Sciatic nerve (tissue), 2 donors: Measurements from ENCODE around the gene SLC37A1. TPM values are rescaled to one million over a fixed set of nuclear protein-coding genes. Genes with fewer than 3 reads are reported as not detected.

Experiments
- ATAC-seq: fragments of 200-7000 bp; cut with Tn5 transposase; one replicate; pipeline ENCODE4 v1.9.1; 2020; ENCODE audit warnings: mild to moderate bottlenecking, moderate library complexity
- DNase-seq: peaks from one replicate; pipeline ENCODE4 v3.0.0-alpha.2; 2020; ENCODE audit warnings: low spot score
- intact Hi-C: fragments of 100-400 bp; cut with DNase I; formaldehyde crosslinking; loops from one replicate; pipeline ENCODE4 v1.14.2; 2022
- total RNA-seq: library from RNA; stranded (reverse); fragmentation: NEBNext Ultra II Directional; extraction: Animal tissue kit (Norgen Biotek cat#: 25700); gene quantifications from one replicate; pipeline ENCODE4 v1.2.1, GENCODE V29; 2021
- donor health status: DM: no; HTN: no; CAD: no.
- donor health status: DM: no; HTN: no; CAD: no.

The SLC37A1 gene
- total RNA-seq, 1 donor from 2014 or later, result 7.4 TPM

DNA sequence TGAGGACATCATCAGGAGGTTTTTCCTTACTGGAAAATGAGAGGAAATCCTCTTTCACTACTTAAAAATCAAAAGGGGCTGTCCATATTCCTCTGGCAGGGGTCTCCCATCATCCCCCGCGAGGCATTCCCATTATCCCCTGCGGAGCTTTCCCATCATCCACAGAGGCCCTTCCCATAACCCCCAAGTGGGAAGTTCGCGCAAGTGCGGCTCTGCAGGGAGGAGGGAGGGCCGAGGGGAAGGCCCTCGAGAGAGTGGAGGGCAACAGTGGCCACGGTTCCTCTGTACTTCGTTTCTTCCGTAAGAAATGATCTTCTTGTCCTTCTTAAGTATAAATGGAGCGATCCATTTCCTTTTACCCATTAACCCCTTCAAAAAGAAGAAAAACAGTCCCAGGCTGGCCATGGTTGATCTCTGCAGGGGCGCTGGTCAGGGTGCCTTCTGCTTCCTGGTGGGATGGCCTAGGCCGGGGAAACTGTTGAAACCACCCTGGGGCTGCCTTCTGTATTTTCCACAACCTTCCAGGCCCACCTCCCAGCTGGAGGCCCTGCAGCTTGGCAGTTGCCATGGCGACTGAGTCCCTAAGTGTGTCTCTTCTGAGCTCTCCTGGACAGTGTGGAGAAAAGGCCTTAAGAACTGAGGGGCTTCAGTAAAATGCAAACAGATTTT lies 14.1 kb upstream of the SLC37A1 start:
- DNase-seq (no peak), ATAC-seq (no peak)
- intact Hi-C loops, result no loop called here

DNA sequence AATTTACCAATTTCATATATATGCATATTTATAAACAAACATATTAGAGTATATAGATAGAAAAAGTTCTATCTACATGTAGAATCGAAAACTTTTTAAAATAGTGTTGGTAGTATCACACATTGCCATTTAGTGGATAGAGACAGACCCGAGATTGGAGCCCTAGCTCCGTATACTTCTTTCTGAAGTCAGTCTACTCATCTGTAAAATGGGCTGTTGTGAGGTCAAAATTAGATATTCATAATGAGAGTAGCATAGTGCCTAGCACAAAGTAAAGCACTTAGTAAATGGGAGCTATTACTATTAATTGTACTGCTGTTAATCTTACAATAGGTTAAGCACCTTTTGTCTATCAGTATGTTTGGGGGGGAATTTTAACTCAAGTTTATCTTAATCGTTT lies 13.4 kb upstream of the SLC37A1 start:
- no peak for DNase-seq
- no peak for ATAC-seq
- intact Hi-C loops, result no loop called here

DNA sequence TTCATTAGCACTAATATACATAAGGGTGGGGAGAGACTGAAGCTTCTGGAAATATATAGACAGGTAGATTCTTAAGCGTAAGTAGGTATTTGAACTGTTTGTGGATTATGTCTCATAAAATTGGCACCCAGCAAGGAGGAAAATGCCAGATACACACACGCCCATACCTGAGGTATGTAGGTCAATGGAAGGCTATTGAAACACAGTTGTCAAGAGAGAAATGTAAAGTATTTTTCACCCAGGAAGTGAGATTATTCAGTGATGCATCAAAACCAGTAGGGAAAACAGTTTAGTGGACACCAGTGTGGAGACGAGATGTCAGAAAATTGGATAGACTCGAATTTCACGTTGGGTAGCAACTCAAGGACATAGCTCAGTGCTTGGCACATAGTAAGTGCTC lies 12.9 kb upstream of the SLC37A1 start:
- DNase-seq, result no peak
- intact Hi-C loops, result no loop called here
- no peak for ATAC-seq

DNA sequence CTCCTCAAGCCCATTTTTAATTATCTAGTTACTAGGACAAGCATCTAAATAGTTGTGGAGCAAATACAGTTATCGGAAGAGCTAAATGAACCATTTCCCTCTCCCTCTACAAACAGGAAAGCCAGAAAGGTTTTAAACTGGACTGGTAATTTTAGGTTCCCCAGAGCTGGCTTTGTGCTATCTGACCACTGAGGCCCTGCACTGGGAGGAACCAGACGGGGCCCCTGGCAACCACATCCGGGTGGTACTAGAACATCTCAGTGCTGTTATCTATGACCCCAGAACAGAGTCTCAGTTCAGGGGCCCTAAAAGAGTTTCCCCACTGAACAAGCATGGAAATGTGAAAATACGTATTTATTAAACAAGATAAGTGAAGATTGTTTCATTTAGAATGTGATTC lies 9.9 kb upstream of the SLC37A1 start:
- intact Hi-C loops, result no loop called here
- DNase-seq (no peak), ATAC-seq (no peak)

DNA sequence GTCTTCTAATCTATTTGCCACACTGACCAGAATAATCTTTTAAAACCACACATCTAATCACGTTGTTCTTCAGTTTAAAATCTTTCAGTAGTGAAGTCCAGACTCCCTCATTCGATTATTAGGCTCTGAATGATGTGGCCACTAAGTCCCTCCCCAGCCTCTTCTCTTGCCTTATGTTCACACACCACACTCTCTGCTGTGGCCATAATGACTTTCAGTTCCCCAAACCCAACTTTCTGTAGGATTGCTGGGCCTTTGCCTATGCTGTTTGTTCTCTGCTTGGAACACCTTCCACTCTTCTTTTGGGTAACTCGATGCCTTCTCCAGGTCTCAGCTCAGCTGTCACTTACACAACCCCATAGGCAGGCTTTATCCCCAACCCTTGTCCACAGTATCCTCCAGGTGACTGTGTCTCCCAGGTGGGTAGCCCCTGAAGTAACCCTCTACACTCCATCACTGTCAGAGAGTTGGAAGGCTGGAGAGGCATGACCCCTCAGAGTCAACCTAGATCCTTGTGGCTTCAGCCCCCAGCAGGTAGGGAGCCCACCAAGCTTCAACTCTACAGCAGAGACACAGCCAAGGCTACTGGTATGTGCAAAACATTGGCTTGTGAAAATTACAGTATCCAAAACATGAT lies 8.4 kb upstream of the SLC37A1 start:
- no peak for ATAC-seq
- intact Hi-C loops, result no loop called here
- DNase-seq, result no peak

DNA sequence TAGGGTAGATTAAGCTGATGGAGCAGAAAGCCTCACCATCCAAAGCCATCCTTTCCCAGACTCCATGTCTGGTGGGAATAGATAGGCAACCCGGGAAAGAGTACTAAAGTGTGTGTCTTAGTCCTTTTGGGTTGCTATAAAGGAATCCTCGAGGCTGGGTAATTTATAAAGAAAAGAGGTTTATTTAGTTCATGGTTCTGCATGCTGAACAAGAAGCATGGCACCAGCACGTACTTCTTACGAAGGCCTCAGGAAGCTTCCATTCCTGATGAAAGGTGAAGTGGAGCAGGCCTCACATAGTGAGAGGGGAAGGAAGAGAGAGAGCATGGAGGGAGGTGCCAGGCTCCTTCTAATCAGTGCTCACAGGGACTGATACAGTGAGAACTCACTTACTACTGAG lies 6.2 kb upstream of the SLC37A1 start:
- no peak for ATAC-seq
- intact Hi-C loops, result no loop called here
- no peak for DNase-seq

DNA sequence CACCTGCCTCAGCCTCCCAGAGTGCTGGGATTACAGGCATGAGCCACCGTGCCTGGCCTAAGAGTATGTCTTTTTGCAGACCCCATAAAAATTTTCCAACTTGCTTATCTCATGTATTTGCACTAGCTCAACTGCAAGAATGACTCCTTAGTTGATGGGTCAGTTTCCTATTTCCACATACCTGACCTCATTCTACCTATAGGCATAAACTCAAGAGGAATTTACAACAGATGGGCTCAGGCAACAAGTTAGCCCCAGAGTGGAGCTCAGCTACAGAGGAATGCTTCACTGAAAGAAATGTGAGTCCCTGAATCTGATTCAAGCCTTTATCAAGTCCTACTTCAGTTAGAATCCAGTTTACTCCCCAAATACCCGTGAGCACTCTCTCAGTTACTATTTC lies 5.3 kb upstream of the SLC37A1 start:
- intact Hi-C loops, result no loop called here
- no peak for ATAC-seq

DNA sequence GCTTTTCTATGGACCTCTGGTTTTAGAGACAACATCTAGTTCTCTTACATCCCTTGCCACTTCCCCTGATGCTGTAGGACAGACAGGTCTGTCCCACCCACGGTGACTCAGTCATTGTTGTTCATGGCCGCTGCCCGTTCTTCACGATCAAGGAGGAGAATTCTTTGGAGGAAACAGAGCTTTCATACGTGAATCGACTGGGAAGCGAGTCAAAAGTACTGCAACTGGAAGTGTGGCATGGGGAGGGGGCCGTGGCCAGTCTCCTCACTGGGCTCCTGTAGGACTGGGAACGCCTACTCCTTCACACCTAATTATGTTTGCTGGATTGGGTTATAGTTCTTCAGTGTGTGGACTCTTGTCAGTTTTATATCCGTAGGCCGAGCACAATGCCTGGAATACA lies 4.4 kb upstream of the SLC37A1 start:
- intact Hi-C loops, result no loop called here
- ATAC-seq (no peak), DNase-seq (no peak)

More for the DNA sequence above, 5.3 kb upstream of the SLC37A1 start:
- no peak for DNase-seq

DNA sequence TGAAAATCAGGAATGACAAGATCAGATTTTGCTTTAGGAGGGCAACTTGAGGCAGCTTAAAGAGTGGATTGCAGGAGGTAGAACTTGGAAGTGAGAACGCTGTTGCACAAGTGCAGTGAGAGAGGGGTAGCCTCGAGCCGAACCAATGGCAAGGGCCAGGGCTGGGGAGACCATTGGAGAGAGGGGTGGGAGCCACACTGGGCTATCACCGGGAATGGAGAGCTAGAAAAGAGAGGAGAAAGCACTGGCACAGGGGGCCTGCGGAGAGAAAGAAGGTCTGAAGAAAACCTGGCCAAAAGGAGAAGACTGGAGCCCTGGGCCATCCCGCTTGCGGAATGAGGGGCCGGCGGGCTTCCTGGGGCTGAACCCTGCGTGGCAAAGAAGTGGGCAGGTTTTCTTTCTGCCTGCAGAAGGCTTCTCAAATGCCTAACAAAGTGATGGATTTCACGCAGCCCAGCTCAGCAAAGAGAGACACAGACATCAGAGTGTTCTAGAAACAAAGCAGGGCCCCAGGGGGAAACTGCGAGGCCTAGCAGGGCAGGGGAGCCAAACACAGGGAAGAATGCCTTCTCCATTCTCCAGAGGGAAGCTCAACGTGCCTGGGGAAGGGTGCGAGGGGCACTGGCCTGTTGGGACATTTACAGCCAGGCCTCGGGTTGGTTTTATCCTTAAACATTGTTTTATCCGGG lies 1.2 kb upstream of the SLC37A1 start:
- DNase-seq (no peak), ATAC-seq (no peak)
- intact Hi-C loops, result no loop called here

DNA sequence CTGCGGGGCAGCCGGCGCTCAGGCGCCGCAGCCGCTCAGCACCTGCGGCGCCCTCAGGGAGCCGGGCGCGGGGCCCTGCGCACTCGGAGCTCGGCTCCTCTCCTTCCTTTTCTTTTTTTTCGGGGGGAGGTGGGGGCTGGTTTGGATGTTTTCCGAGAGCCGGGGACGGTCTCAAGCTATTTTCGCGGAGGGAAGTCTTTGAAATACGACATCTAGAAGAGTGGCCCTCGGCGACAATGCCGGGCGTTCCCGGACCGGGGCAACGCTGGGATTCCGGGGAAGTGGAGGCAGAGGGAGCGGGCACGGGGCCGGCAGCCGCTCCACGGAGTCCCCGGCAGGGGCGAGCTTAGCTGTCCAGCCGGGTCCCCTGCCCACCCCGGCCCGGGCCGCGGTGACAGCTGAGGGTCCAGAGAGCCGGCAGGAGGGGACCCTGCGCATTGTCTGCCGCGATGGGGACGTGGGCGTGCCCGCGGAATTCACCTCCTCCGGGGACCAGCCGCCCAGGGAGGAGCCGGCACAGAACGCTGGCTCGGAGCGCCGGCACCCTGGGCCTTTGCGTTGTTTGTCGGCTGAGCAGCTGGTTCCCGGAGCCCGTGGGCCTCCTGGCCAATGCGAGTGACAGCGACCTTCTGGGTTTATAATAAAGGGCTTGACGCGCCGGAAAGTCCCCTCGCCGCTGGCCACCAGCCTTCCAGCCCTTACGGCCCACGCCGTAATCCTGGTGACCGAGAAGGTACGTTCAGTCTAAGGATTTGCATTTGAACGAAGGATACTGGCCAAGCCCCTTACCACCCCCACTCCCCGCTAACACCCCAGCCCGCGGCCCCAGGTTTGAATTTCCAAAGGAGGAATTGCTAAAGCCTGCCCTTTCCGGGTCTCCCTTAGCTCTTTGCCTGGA lies 582 bp downstream of the SLC37A1 start:
- DNase-seq (peak; percentile 70), ATAC-seq (peak; percentile 69)
- intact Hi-C loops, result no loop called here

DNA sequence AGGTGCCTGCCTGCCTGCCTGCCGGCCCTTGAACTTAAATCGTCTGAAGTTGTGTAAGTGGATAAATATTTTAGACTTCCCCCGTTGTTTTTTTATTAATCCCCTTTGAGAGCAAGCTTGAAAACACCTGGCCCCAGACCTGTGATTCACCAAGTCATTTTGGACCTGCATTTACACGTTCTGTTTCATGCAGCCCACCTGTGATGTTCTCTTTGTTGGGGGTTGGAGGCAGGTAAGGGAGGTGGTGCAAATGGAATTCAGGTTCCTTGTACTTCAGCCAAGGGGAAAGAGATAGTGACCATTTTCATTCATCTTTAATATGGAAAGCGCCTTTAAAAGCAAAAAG lies 1.2 kb downstream of the SLC37A1 start:
- no peak for ATAC-seq
- intact Hi-C loops, result no loop called here
- no peak for DNase-seq

DNA sequence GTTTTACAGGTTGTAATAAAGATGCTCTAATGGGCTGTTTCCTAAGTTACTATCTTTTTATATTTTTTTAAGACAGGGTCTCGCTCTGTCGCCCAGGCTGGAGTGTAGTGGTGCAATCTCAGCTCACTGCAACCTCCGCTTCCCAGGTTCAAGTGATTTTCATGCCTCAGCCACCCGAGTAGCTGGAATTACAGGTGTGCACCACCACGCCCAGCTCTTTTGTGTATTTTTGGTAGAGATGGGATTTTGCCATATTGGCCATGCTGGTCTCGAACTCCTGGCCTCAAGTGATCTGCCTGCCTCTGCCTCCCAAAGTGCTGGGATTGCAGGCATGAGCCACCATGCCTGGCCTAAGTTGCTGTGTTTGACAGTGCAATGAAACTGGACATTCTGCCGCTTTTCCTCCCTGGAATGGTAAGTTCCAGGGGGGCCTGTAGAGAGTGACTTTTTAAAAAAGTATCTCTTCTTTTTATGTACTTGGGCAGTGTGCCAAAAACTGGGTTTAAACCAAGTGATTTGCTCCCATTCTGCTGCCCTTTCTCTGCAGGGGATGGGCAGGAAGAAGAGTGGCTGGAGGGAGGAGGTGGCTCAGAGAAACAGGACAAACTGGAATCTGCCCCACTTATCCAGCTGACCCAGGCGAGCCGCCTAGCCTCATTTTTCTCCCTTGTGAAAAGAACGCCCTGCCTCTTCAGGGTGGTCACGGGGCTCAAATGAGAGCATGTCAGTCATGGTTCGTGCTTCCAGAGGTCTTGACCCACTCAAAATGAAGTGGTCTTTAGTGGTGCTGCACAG lies 2.3 kb downstream of the SLC37A1 start:
- DNase-seq (no peak), ATAC-seq (no peak)
- intact Hi-C loops, result no loop called here

DNA sequence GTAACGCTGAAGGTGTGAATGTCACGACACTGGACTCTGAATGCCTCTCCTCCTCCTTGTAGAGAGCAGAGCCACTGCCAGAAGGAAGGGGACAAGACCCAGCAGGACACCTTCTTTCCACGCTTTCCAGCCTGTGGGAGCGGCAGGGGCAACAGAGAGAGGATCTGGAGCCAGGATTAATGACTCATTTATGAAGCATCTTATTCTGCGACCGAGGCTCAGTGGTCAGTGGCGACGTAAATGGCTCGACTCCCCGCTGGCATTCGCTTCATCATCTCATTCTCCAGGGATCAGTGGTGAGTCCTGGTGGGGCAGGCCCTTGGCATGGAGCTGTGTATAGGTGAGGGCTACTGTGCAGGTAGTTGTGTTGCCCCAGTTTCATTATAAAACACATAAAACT lies 4.6 kb downstream of the SLC37A1 start:
- ATAC-seq, result no peak

DNA sequence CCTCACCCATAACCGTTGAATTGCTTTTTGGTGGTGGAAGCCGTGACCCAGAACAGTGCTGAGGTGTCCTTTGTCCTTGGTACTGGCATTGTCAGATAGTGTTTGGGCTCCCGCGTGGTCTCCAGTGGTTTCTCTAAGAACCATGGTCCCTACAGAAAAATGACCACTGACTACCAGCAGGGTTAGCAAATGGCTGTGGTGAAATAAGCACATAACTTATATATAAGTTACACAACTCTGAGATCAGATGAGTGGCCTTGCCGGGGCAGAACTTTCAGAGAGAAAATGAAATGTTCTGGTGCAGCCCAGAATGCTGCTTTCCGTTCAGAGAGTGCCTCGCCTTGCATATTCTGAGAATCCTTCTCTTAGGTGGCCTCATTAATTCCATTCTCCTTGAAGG lies 5.0 kb downstream of the SLC37A1 start:
- intact Hi-C loops, result no loop called here
- DNase-seq (peak; percentile 7), ATAC-seq (no peak)

More for the DNA sequence above, 4.6 kb downstream of the SLC37A1 start:
- intact Hi-C loops, result no loop called here
- peak; percentile 45 for DNase-seq

DNA sequence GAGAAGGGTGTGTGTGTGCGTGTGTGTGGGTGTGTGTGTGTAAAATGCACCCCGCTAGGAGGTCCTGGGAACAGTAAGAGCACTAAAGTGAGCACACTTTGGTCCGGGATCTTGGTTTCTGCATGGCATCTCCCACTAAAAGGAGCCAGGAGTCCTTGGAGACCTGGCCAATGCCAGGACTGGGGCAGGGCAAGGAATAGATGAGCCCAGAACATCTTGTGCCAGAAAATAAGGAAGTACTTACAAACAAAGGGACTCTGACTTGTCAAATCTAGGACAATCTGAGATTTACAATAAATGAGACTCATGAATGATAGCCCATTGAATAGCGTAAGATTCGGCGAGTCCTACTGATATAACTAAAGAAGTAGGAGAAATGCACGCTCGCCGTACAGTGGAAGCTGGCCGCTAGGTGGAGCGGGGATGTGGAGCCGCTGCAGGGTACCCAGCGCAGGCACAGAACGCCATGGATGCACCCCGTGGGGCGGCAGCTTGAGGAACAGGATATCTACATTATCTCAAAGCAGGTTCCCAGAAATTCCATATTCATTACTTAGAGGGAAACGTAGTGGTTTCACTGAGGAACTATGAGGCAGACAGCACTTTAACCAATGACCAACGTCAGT lies 7.1 kb downstream of the SLC37A1 start:
- ATAC-seq (no peak), DNase-seq (no peak)
- intact Hi-C loops, result loop anchor here (10.0 kb wide), 1 partner anchor 54 kb away; no protein-coding TSS in a partner anchor

DNA sequence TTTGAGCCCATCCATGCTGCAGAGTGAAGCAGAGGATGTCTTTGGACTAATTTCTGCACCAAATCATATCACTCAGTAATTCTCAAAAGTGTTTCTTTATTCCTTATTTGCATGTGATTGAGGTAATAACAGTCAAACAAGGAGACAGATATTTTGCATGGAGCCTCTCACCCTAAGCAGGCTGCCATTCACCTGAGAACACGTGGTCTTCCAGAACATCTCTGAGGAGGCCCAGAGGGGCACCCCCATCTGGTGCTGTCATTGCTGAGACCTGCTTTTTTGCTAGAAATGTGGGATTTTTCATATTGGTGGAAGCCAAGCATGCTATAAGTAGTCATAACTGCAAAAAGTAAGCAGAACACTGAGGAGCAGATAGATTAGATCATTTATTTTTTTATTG lies 7.7 kb downstream of the SLC37A1 start:
- peak; percentile 5 for DNase-seq
- ATAC-seq, result no peak
- intact Hi-C loops, result loop anchor here (10.0 kb wide), 1 partner anchor 53 kb away; no protein-coding TSS in a partner anchor

DNA sequence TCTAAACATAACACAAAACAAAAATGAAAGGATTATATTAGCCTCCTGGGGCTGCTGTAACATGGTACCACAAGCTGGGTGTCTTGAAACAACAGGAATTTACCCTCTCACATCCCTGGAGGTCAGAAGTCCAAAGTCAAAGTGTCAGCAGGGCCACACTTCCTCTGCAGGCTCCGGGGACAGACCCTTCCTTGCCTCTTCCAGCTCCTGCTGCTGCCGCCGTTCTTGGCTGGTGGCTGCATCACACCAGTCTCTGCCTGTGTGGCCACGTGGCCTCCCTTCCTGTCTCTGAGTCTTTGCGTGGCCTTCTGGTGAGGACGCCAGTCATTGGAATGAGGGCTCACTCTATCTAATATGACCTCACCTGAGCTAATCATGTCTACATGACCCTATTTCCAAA lies 8.2 kb downstream of the SLC37A1 start:
- peak; percentile 6 for DNase-seq

DNA sequence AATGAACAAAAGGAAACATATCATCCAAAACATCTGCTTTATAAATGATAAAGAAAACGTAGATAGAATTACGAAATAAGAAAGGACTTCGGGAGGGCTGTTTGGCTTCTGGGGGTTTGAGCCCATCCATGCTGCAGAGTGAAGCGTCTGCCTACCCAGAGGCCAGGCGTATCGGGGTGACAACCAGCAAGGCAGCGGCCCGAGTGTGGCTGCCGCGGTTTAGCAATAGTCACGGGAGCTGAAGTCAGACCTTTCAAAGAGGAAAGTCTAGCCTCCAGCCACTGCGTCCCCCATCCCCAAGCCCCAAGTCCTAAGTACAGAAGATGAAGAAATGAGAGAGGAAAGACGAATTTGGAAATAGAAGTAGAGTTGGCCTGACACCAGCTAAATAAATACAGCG lies 8.6 kb downstream of the SLC37A1 start:
- intact Hi-C loops, result loop anchor here (10.0 kb wide), 1 partner anchor 53 kb away; no protein-coding TSS in a partner anchor
- DNase-seq (peak; percentile 45), ATAC-seq (no peak)

More for the DNA sequence above, 8.2 kb downstream of the SLC37A1 start:
- no peak for ATAC-seq
- intact Hi-C loops, result loop anchor here (10.0 kb wide), 1 partner anchor 53 kb away; no protein-coding TSS in a partner anchor
